HEK293 (cell line): ENCODE results near the gene CDKN2D.

ENCODE experiments used
- CTCF ChIA-PET: fragments of 350-600 bp; formaldehyde crosslinking; extraction: SDS; loops from one replicate; lab custom pipeline; 2021; ENCODE audit warnings: antibody characterized with exemption; lab: Yijun Ruan, JAX
- POLR2A ChIA-PET: fragments of 300-600 bp; formaldehyde crosslinking; extraction: SDS; loops from one replicate; lab custom pipeline; 2020; ENCODE audit warnings: antibody characterized with exemption, inconsistent platforms; lab: Yijun Ruan, JAX
- H3K27ac ChIP-seq: fragments of 200-500 bp; sonication (Bioruptor generic); 2 replicates; pipeline ENCODE4 v1.5.1; 2014; ENCODE audit warnings: low read depth, low read length, control low read depth, inconsistent platforms; ENCODE audit errors: extremely low read depth
- H3K36me3 ChIP-seq, 2 experiments: fragments of 200-500 bp in 1 of 2; sonication (Bioruptor generic) in 1 of 2; 1 replicate in 1 of 2; 2 replicates in 1 of 2; pipeline ENCODE4 v1.5.1; 2014 to 2017; ENCODE audit warnings: inconsistent platforms in 2 of 2, low read length in 2 of 2; ENCODE audit not compliant: control insufficient read depth in 2 of 2, insufficient read depth in 1 of 2
- H3K4me1 ChIP-seq: fragments of 200-500 bp; sonication (Bioruptor generic); 2 replicates; pipeline ENCODE4 v1.5.1; 2014; ENCODE audit warnings: mild to moderate bottlenecking, low read length, inconsistent platforms; ENCODE audit not compliant: control insufficient read depth, insufficient read depth
- H3K4me3 ChIP-seq: 2 replicates; pipeline ENCODE4 v1.5.1; 2011; ENCODE audit warnings: low read depth, mild to moderate bottlenecking, control low read depth, low read length, moderate library complexity
- H3K9me3 ChIP-seq: fragments of 200-500 bp; sonication (Bioruptor generic); 2 replicates; pipeline ENCODE4 v1.5.1; 2014; ENCODE audit warnings: low read depth, low read length, inconsistent platforms; ENCODE audit not compliant: control insufficient read depth, insufficient read depth
- BCL11B ChIP-seq: fragments of 450-650 bp; formaldehyde crosslinking; IDR thresholded peaks from 2 replicates; pipeline ENCODE4 v1.5.1; 2016; ENCODE audit warnings: low read depth, missing biosample characterization, missing genetic modification characterization
- GLI4 ChIP-seq: fragments of 450-650 bp; formaldehyde crosslinking; IDR thresholded peaks from 2 replicates; pipeline ENCODE4 v1.5.1; 2016; ENCODE audit warnings: missing biosample characterization, missing genetic modification characterization
- KLF8 ChIP-seq: fragments of 450-650 bp; formaldehyde crosslinking; IDR thresholded peaks from 2 replicates; pipeline ENCODE4 v1.5.1; 2016; ENCODE audit warnings: missing biosample characterization, missing genetic modification characterization
- OVOL3 ChIP-seq: fragments of 450-650 bp; formaldehyde crosslinking; IDR thresholded peaks from 2 replicates; pipeline ENCODE4 v1.5.1; 2016; ENCODE audit warnings: missing biosample characterization, missing genetic modification characterization
- PRDM1 ChIP-seq: fragments of 450-650 bp; formaldehyde crosslinking; IDR thresholded peaks from 2 replicates; pipeline ENCODE4; 2016; ENCODE audit warnings: missing biosample characterization, missing genetic modification characterization
- TRIM28 ChIP-seq: IDR thresholded peaks from 2 replicates; pipeline ENCODE4 v1.6.1; 2011; ENCODE audit warnings: low read length, control low read depth, borderline replicate concordance
- YY2 ChIP-seq: fragments of 450-650 bp; formaldehyde crosslinking; IDR thresholded peaks from 2 replicates; pipeline ENCODE4 v1.5.1; 2016; ENCODE audit warnings: missing biosample characterization, missing genetic modification characterization
- ZBTB1 ChIP-seq: fragments of 450-650 bp; formaldehyde crosslinking; IDR thresholded peaks from 2 replicates; pipeline ENCODE4 v1.5.1; 2016; ENCODE audit warnings: missing biosample characterization, missing genetic modification characterization
- ZEB2 ChIP-seq: fragments of 450-650 bp; formaldehyde crosslinking; IDR thresholded peaks from 2 replicates; pipeline ENCODE4 v1.5.1; 2016; ENCODE audit warnings: missing biosample characterization, missing genetic modification characterization
- ZFP37 ChIP-seq: fragments of 450-650 bp; formaldehyde crosslinking; IDR thresholded peaks from 2 replicates; pipeline ENCODE4 v1.5.1; 2016; ENCODE audit warnings: missing biosample characterization, missing genetic modification characterization
- ZNF132 ChIP-seq: fragments of 450-650 bp; formaldehyde crosslinking; IDR thresholded peaks from 2 replicates; pipeline ENCODE4 v1.5.1; 2017; ENCODE audit warnings: missing biosample characterization, missing genetic modification characterization, borderline replicate concordance
- ZNF2 ChIP-seq: fragments of 450-650 bp; formaldehyde crosslinking; IDR thresholded peaks from 2 replicates; pipeline ENCODE4 v1.5.1; 2016; ENCODE audit warnings: missing biosample characterization, missing genetic modification characterization
- ZNF24 ChIP-seq: fragments of 450-650 bp; formaldehyde crosslinking; IDR thresholded peaks from 2 replicates; pipeline ENCODE4 v1.5.1; 2016; ENCODE audit warnings: missing biosample characterization, missing genetic modification characterization
- ZNF423 ChIP-seq: fragments of 450-650 bp; formaldehyde crosslinking; IDR thresholded peaks from 2 replicates; pipeline ENCODE4 v1.5.1; 2016; ENCODE audit warnings: missing biosample characterization, missing genetic modification characterization
- ZNF433 ChIP-seq: fragments of 450-650 bp; formaldehyde crosslinking; IDR thresholded peaks from 2 replicates; pipeline ENCODE4 v1.5.1; 2016; ENCODE audit warnings: missing biosample characterization, missing genetic modification characterization, low read depth
- ZNF670 ChIP-seq: fragments of 450-650 bp; formaldehyde crosslinking; IDR thresholded peaks from 2 replicates; pipeline ENCODE4 v1.5.1; 2016; ENCODE audit warnings: missing biosample characterization, missing genetic modification characterization, low read depth
- ZNF707 ChIP-seq: fragments of 450-650 bp; formaldehyde crosslinking; IDR thresholded peaks from 2 replicates; pipeline ENCODE4 v1.5.1; 2016; ENCODE audit warnings: missing biosample characterization, missing genetic modification characterization
- ZNF777 ChIP-seq: fragments of 450-650 bp; formaldehyde crosslinking; IDR thresholded peaks from 2 replicates; pipeline ENCODE4 v1.5.1; 2017; ENCODE audit warnings: missing biosample characterization, missing genetic modification characterization, borderline replicate concordance
- ZSCAN23 ChIP-seq: fragments of 450-650 bp; formaldehyde crosslinking; IDR thresholded peaks from 2 replicates; pipeline ENCODE4 v1.5.1; 2016; ENCODE audit warnings: missing biosample characterization, missing genetic modification characterization
- TF ChIP-seq, protein P1 (sequence below): fragments of 450-650 bp; formaldehyde crosslinking; IDR thresholded peaks from 2 replicates; pipeline ENCODE4 v1.5.1; 2016; ENCODE audit warnings: missing biosample characterization, missing genetic modification characterization
- TF ChIP-seq, protein P2 (sequence below): fragments of 450-650 bp; formaldehyde crosslinking; IDR thresholded peaks from 2 replicates; pipeline ENCODE4 v1.5.1; 2017; ENCODE audit warnings: missing biosample characterization, missing genetic modification characterization
- TF ChIP-seq, protein P3 (sequence below): fragments of 450-650 bp; IDR thresholded peaks from 2 replicates; pipeline ENCODE4 v1.5.1; 2018; ENCODE audit warnings: missing biosample characterization, mild to moderate bottlenecking, missing genetic modification characterization
- TF ChIP-seq, protein P4 (sequence below): fragments of 450-650 bp; formaldehyde crosslinking; IDR thresholded peaks from 2 replicates; pipeline ENCODE4; 2016; ENCODE audit warnings: missing biosample characterization, missing genetic modification characterization
- TF ChIP-seq, protein P5 (sequence below): fragments of 450-650 bp; formaldehyde crosslinking; optimal IDR thresholded peaks from 2 replicates; pipeline ENCODE3; 2016; ENCODE audit warnings: missing biosample characterization, mild to moderate bottlenecking, missing genetic modification characterization

Gene CDKN2D

DNA sequence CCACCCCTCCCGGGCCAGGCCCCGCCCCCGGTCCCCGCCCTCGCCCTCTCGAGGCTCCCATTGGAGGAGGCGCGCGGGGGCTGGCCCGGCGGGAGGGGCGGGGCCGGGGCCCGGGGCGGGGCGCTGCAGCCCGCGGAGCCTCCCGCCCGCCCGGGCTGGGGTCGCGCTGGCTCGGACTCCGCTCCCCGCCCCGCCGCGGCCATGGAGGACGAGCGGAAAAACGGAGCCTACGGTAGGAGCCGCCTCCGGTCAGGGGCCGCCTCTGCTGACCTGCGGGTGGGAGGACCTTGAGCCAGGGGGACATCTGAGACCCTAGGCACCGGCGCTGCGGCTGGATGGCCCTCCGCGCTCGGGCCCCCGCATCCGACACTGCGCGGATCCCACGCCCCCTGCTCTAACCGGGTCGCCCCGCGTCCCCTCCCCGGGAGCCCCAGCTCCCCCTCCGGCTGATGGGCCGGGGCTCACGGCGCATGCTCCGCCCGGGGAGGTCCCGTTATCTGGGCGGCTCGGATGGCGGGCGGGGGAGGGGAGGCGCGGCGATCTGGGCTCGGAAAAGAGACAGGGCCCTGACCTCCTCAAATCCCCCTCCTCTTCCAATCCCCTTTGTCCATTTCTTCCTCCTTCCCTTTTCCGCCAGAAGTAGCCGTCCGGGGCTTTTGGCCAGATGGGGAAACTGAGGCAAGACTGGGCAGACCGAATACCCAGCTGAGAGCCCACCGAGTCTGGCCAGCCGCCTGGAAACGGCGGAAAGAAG, 33.7 kb upstream of the CDKN2D start:
- no peaks in the 10 kb centered on the region for H3K9me3 ChIP-seq
- no peaks in the 10 kb centered on the region for H3K36me3 ChIP-seq
- H3K4me1 ChIP-seq: no peaks in the 10 kb centered on the region
- peak overlapping the region; percentile 71 for H3K4me3 ChIP-seq
- ChIA-PET CTCF (interaction anchor here (0.6 to 1.6 kb wide), 3 partner anchors 22 to 112 kb away, joined by 3 to 5 read pairs (median 3); no protein-coding TSS in a partner anchor), POLR2A (interaction anchor here (1.0 to 1.3 kb wide), 2 partner anchors 16 to 23 kb away, joined by 3 to 7 read pairs; partner anchors contain the start of gene SLC44A2)
- peak overlapping the region; percentile 44; the same call in 1 of the 2 replicates for H3K27ac ChIP-seq
- TF ChIP-seq YY2 (tag by site-specific recombination) (no peak), ZNF132 (tag by site-specific recombination) (no peak), ZNF707 (tag by site-specific recombination) (no peak), ZSCAN23 (tag by site-specific recombination) (no peak), GLI4 (tag by site-specific recombination) (no peak), ZNF24 (tag by site-specific recombination) (no peak), OVOL3 (peak; percentile 93), ZEB2 (tag by site-specific recombination) (0 out of 2 replicates have a peak, but pooled peaks have one; percentile 71), PRDM1 (no peak), KLF8 (tag by site-specific recombination) (peak; percentile 73; the same call in 1 of the 2 replicates), ZNF670 (no peak), TRIM28 (no peak), ZBTB1 (no peak), ZFP37 (tag by site-specific recombination) (no peak), BCL11B (tag by site-specific recombination) (0 out of 2 replicates have a peak, but pooled peaks have one; percentile 26), ZNF777 (tag by site-specific recombination) (no peak), ZNF433 (no peak), ZNF423 (tag by site-specific recombination) (no peak), ZNF2 (0 out of 2 replicates have a peak, but pooled peaks have one; percentile 19)
- TF ChIP-seq, protein P1, sequence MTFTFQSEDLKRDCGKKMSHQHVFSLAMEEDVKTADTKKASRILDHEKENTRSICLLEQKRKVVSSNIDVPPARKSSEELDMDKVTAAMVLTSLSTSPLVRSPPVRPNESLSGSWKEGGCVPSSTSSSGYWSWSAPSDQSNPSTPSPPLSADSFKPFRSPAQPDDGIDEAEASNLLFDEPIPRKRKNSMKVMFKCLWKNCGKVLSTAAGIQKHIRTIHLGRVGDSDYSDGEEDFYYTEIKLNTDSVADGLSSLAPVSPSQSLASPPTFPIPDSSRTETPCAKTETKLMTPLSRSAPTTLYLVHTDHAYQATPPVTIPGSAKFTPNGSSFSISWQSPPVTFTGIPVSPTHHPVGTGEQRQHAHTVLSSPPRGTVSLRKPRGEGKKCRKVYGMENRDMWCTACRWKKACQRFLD (tag by site-specific recombination): no peak
- TF ChIP-seq, protein P2, sequence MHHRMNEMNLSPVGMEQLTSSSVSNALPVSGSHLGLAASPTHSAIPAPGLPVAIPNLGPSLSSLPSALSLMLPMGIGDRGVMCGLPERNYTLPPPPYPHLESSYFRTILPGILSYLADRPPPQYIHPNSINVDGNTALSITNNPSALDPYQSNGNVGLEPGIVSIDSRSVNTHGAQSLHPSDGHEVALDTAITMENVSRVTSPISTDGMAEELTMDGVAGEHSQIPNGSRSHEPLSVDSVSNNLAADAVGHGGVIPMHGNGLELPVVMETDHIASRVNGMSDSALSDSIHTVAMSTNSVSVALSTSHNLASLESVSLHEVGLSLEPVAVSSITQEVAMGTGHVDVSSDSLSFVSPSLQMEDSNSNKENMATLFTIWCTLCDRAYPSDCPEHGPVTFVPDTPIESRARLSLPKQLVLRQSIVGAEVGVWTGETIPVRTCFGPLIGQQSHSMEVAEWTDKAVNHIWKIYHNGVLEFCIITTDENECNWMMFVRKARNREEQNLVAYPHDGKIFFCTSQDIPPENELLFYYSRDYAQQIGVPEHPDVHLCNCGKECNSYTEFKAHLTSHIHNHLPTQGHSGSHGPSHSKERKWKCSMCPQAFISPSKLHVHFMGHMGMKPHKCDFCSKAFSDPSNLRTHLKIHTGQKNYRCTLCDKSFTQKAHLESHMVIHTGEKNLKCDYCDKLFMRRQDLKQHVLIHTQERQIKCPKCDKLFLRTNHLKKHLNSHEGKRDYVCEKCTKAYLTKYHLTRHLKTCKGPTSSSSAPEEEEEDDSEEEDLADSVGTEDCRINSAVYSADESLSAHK (tag by site-specific recombination): no peak
- TF ChIP-seq, protein P3, sequence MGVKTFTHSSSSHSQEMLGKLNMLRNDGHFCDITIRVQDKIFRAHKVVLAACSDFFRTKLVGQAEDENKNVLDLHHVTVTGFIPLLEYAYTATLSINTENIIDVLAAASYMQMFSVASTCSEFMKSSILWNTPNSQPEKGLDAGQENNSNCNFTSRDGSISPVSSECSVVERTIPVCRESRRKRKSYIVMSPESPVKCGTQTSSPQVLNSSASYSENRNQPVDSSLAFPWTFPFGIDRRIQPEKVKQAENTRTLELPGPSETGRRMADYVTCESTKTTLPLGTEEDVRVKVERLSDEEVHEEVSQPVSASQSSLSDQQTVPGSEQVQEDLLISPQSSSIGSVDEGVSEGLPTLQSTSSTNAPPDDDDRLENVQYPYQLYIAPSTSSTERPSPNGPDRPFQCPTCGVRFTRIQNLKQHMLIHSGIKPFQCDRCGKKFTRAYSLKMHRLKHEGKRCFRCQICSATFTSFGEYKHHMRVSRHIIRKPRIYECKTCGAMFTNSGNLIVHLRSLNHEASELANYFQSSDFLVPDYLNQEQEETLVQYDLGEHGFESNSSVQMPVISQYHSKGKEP (tag by site-specific recombination): no peak
- TF ChIP-seq, protein P4, sequence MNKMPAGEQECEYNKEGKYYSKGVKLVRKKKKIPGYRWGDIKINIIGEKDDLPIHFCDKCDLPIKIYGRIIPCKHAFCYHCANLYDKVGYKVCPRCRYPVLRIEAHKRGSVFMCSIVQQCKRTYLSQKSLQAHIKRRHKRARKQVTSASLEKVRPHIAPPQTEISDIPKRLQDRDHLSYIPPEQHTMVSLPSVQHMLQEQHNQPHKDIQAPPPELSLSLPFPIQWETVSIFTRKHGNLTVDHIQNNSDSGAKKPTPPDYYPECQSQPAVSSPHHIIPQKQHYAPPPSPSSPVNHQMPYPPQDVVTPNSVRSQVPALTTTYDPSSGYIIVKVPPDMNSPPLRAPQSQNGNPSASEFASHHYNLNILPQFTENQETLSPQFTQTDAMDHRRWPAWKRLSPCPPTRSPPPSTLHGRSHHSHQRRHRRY: no peak
- TF ChIP-seq, protein P5, sequence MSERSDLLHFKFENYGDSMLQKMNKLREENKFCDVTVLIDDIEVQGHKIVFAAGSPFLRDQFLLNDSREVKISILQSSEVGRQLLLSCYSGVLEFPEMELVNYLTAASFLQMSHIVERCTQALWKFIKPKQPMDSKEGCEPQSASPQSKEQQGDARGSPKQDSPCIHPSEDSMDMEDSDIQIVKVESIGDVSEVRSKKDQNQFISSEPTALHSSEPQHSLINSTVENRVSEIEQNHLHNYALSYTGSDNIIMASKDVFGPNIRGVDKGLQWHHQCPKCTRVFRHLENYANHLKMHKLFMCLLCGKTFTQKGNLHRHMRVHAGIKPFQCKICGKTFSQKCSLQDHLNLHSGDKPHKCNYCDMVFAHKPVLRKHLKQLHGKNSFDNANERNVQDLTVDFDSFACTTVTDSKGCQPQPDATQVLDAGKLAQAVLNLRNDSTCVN (tag by site-specific recombination): peak; percentile 69
